ENCODE results near the gene GARS1. TPM values are rescaled to one million over a fixed set of nuclear protein-coding genes. Genes with fewer than 3 reads are reported as not detected.

The GARS1 gene
- total RNA-seq, 1 donor from 2014 or later, result 367 TPM

- DNase-seq (ENCODE audit: low read depth) (no peak), FAIRE-seq (no peak)
- no peak for TF ChIP-seq CTCF (IDR thresholded peaks at IDR 0.05; ENCODE audit: insufficient read depth, low read length, severe bottlenecking)
- Histone ChIP-seq H3K4me3 (ENCODE audit: low read depth, low read length) (no peak within 1 kb of the TSS), H3K27me3 (ENCODE audit: control insufficient read depth, insufficient read depth, low read length) (peaks cover 46% of the 10 kb centered on the region), H3K36me3 (ENCODE audit: control insufficient read depth, insufficient read depth, low read length) (no peaks in the 10 kb centered on the region)
Measured at GRCh38 chr7:30682212-30683083, 87.8 kb downstream of the GARS1 start, which contains the start of gene CRHR2. CRHR2 (minus strand) TSS chr7:30682456; CDS start chr7:30682280, 176 bp downstream.

- no peaks in the 10 kb centered on the region for H3K36me3 ChIP-seq (ENCODE audit: control insufficient read depth, insufficient read depth, low read length)
- peaks cover 45% of the 10 kb centered on the region for H3K27me3 ChIP-seq (ENCODE audit: control insufficient read depth, insufficient read depth, low read length)
- no peak for FAIRE-seq
- no peak for TF ChIP-seq CTCF (IDR thresholded peaks at IDR 0.05; ENCODE audit: insufficient read depth, low read length, severe bottlenecking)
- H3K4me3 ChIP-seq (ENCODE audit: low read depth, low read length), result no peak overlapping the region
- DNase-seq (ENCODE audit: low read depth), result no peak
Measured at GRCh38 chr7:30683306-30683705, 88.6 kb downstream of the GARS1 start.

Other genes with a start within 250 kb of the GARS1 start
- 4.2 and 4.4 TPM in 2 replicates for gene NOD1, start 116.1 kb upstream of the GARS1 start, total RNA-seq
- gene GGCT, start 90.0 kb upstream of the GARS1 start, total RNA-seq, result 57.9 and 67.8 TPM in 2 replicates
- not detected in 2 replicates for gene CRHR2, start 87.6 kb downstream of the GARS1 start, total RNA-seq
- 0.13 and 0.26 TPM in 2 replicates for gene INMT, start 157.3 kb downstream of the GARS1 start, total RNA-seq
- gene MINDY4, start 176.5 kb downstream of the GARS1 start, total RNA-seq, result 1.1 and 1.3 TPM in 2 replicates

Data from bronchial epithelial cell (primary cell).